GM21447 (cell line): ENCODE measurements around the gene SCAANT1.

Experiments
- ATAC-seq: cut with Tn5 transposase; IDR thresholded peaks from one replicate; pipeline ENCODE4 v1.9.1; 2021; ENCODE audit not compliant: unreplicated experiment

SCAANT1 gene

GRCh38 chr3:63905731-63906620 is 6.2 kb downstream of the SCAANT1 start:
- no peak for ATAC-seq

GRCh38 chr3:63900459-63900858 is 11.7 kb downstream of the SCAANT1 start:
- ATAC-seq: no peak

- no peak for ATAC-seq
Observed at GRCh38 chr3:63900010-63900409, 12.2 kb downstream of the SCAANT1 start.

- ATAC-seq: peak; percentile 76
Observed at GRCh38 chr3:63896332-63897030, 15.7 kb downstream of the SCAANT1 start.

GRCh38 chr3:63895422-63896189 is 16.6 kb downstream of the SCAANT1 start:
- ATAC-seq: no peak

GRCh38 chr3:63892773-63893352 is 19.3 kb downstream of the SCAANT1 start:
- no peak for ATAC-seq

GRCh38 chr3:63891518-63891917 is 20.7 kb downstream of the SCAANT1 start:
- ATAC-seq: no peak

- ATAC-seq: no peak
Observed at GRCh38 chr3:63886858-63887257, 25.3 kb downstream of the SCAANT1 start.

GRCh38 chr3:63880653-63881052 is 31.5 kb downstream of the SCAANT1 start:
- no peak for ATAC-seq

- ATAC-seq: no peak
Observed at GRCh38 chr3:63878394-63879060, 33.7 kb downstream of the SCAANT1 start.

- ATAC-seq: no peak
Observed at GRCh38 chr3:63877737-63878393, 34.3 kb downstream of the SCAANT1 start.

GRCh38 chr3:63876260-63876659 is 35.9 kb downstream of the SCAANT1 start:
- ATAC-seq: no peak

- ATAC-seq: no peak
Observed at GRCh38 chr3:63875510-63875909, 36.7 kb downstream of the SCAANT1 start.

GRCh38 chr3:63874769-63875168 is 37.4 kb downstream of the SCAANT1 start:
- ATAC-seq: no peak

GRCh38 chr3:63872135-63872924 is 39.9 kb downstream of the SCAANT1 start:
- ATAC-seq: no peak

- no peak for ATAC-seq
Observed at GRCh38 chr3:63870615-63871005, 41.6 kb downstream of the SCAANT1 start.

GRCh38 chr3:63869940-63870614 is 42.1 kb downstream of the SCAANT1 start:
- ATAC-seq: no peak

GRCh38 chr3:63867225-63867624 is 45.0 kb downstream of the SCAANT1 start:
- ATAC-seq: no peak

- no peak for ATAC-seq
Observed at GRCh38 chr3:63864965-63865327, 47.2 kb downstream of the SCAANT1 start.
